ENCODE results near the gene USP1. TPM values are rescaled to one million over a fixed set of nuclear protein-coding genes. Genes with fewer than 3 reads are reported as not detected.

The USP1 gene
- total and polyA plus RNA-seq, 10 of the 15 experiments (the other 5 are each of a cell fraction or from before 2014, with no cell fraction given): 25.6 to 77.9 (median 48.1) TPM

DNA sequence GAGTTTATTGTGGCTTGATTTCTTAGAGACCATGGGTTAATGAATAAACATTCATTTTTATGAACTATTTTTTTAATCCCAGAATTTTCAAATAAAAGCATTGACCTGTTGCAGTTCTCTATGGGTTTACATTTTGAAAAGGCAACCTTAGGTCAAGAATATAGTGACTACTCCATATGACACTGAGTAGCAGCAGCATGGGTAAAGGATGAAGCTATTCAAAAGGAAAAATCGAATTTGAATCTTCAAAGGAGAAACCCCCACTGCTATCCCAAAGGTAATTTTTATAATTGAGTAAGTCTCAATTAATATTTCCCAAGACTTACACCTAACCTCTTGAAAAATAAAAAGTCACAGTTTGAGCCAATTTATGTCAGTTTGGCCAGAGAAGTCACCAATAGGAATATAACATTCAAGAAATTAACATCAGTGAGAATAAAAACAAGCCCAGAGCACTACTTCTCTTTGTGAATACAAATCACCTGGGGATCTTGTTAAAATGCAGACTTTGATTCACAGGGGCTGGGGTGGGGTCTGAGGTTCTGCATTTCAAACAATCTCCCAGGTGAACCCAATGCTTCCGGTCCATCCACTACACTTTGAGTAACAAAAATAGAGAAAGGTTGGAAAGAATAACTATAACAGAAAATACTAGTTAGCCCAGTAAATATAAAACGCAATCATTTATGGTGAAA lies 39.8 kb downstream of the USP1 start:
- Histone ChIP-seq H3K36me3 (ENCODE audit: control insufficient read depth in 2 of 2, insufficient read depth in 2 of 2, low read length in 1 of 2) (peaks cover 0 to 3% of the 10 kb centered on the region in 2 experiments; a peak in 2 of 4 replicates), H4K20me1 (ENCODE audit: control insufficient read depth, insufficient read depth) (no peaks in the 10 kb centered on the region), H3K9me3 (replicated peaks; ENCODE audit: control insufficient read depth, insufficient read depth, low read length) (no peaks in the 10 kb centered on the region), H3K27me3 (replicated peaks in 1 of 2; ENCODE audit: control insufficient read depth in 2 of 2, insufficient read depth in 2 of 2, low read length in 1 of 2) (no peaks in the 10 kb centered on the region), H3K4me1 (ENCODE audit: control insufficient read depth, insufficient read depth, low read length) (no peaks in the 10 kb centered on the region), H3K27ac (ENCODE audit: control insufficient read depth, insufficient read depth) (no peak overlapping the region), H2AFZ (ENCODE audit: control insufficient read depth, low read depth, low read length) (no peak overlapping the region), H3K4me3 (no peak overlapping the region), H3K79me2 (ENCODE audit: control insufficient read depth, insufficient read depth, low read length) (no peaks in the 10 kb centered on the region), H3K4me2 (ENCODE audit: control insufficient read depth, insufficient read depth) (no peak overlapping the region), H3K9ac (ENCODE audit: control insufficient read depth, insufficient read depth, low read length) (no peak overlapping the region)
- ChIA-PET SMC1A (ENCODE audit: uncharacterized antibody, unreplicated experiment) (no interaction called here), CTCF (no interaction called here), RAD21 (ENCODE audit: unreplicated experiment) (no interaction called here), POLR2A (no interaction called here)
- FAIRE-seq: no peak
- TF ChIP-seq DPF2 (IDR thresholded peaks at IDR 0.05): no peak
- no peak for TF ChIP-seq POLR2AphosphoS5 (IDR thresholded peaks at IDR 0.05; ENCODE audit: low read length)
- TF ChIP-seq RCOR1 (conservative IDR thresholded peaks at IDR 0.05; ENCODE audit: low read depth, low read length): no peak
- TF ChIP-seq, protein P1, sequence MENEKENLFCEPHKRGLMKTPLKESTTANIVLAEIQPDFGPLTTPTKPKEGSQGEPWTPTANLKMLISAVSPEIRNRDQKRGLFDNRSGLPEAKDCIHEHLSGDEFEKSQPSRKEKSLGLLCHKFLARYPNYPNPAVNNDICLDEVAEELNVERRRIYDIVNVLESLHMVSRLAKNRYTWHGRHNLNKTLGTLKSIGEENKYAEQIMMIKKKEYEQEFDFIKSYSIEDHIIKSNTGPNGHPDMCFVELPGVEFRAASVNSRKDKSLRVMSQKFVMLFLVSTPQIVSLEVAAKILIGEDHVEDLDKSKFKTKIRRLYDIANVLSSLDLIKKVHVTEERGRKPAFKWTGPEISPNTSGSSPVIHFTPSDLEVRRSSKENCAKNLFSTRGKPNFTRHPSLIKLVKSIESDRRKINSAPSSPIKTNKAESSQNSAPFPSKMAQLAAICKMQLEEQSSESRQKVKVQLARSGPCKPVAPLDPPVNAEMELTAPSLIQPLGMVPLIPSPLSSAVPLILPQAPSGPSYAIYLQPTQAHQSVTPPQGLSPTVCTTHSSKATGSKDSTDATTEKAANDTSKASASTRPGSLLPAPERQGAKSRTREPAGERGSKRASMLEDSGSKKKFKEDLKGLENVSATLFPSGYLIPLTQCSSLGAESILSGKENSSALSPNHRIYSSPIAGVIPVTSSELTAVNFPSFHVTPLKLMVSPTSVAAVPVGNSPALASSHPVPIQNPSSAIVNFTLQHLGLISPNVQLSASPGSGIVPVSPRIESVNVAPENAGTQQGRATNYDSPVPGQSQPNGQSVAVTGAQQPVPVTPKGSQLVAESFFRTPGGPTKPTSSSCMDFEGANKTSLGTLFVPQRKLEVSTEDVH (IDR thresholded peaks at IDR 0.05; ENCODE audit: low read depth, partially characterized antibody): no peak
- no peak for TF ChIP-seq TARDBP (IDR thresholded peaks at IDR 0.05; ENCODE audit: borderline replicate concordance)
- ATAC-seq: no peak
- no TSS peak for BruUV-seq (replicated peaks)
- no peak for DNase-seq (ENCODE audit: low read depth, low spot score)
- intact Hi-C loops (cut with micrococcal nuclease; ENCODE audit: unreplicated experiment): no loop called here
- WGBS (ENCODE audit: insufficient coverage, insufficient replicate concordance, low lambda C conversion rate, missing lambda C conversion rate): 83% methylated on average over 3 of the region's 3 CpGs
- in situ Hi-C loops (cut with MboI): no loop called here
